Lower leg skin (tissue), 4 donors: ENCODE measurements around the gene STIL. TPM values are rescaled to one million over a fixed set of nuclear protein-coding genes. Genes with fewer than 3 reads are reported as not detected.
A peak's percentile ranks its signal among the peaks of the same experiment; 100 is the strongest.

Experiments used
- DNase-seq, 2 donors: peaks; one replicate each; pipeline ENCODE4 v3.0.0-alpha.2; 2019; ENCODE audit warnings: low spot score in 2 of 2
- H3K4me3 ChIP-seq: fragments of 200-600 bp; sonication (generic); 2 replicates; pipeline ENCODE4 v1.5.1; 2017; ENCODE audit warnings: mild to moderate bottlenecking, low read depth; ENCODE audit not compliant: poor library complexity, severe bottlenecking
- POLR2A ChIP-seq, 2 donors: fragments of 450-650 bp; IDR thresholded peaks; one replicate each; pipeline ENCODE4 v1.6.1; 2016 to 2017; ENCODE audit warnings: antibody characterized with exemption in 2 of 2, mild to moderate bottlenecking in 1 of 2, moderate library complexity in 1 of 2
- WGBS, 2 donors: methylation state at CpG; one replicate each; pipeline ENCODE4 v1.1.5; 2018; 5-methylcytosine and 5-hydroxymethylcytosine counted together
- intact Hi-C: fragments of 100-400 bp; cut with DNase I; formaldehyde crosslinking; loops from one replicate; pipeline ENCODE4 v1.15.0; 2023; ENCODE audit warnings: low total_unique reads
- total RNA-seq, 4 donors: library from RNA; depleted of rRNA; stranded (reverse); fragments of >200 nt; gene quantifications; one replicate each; pipeline ENCODE4 v1.1.0, GENCODE V29; 2016
- TF ChIP-seq, protein P1 (sequence below), 3 donors: fragments of 450-650 bp; IDR thresholded peaks; one replicate each; pipeline ENCODE4 v1.5.1; 2016; ENCODE audit warnings: antibody characterized with exemption in 3 of 3, mild to moderate bottlenecking in 3 of 3, moderate library complexity in 2 of 3

STIL gene
- total RNA-seq, 4 donors from 2014 or later: 1.8 to 9.7 (median 4.3) TPM

DNA sequence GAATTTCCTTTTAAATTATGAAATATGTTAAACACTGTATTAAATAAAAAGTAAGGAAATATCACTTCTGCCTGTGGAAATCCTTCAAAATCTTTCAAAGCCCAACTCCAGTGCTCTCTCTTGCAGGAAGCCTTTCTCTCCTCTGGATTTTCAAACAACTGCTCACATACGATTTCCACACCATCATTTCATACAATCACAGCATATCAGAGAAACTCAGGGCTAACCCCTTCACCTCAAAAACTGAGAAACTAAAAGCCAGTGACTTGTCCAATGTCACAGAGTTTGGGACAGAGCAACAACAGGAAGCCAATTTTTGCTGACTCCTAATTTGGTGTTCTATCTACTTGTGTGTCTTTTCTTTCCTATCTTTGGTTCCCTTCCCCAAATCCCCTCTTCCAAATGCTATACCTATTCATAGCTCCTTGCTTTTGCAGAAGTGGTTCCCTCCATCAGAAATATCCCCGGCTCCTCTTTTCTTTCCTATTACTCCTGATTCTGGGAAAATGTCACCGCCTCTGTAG is 69.5 kb downstream of the STIL start:
- intact Hi-C loops: no loop called here
- DNase-seq: no peak
- TF ChIP-seq, protein P1, sequence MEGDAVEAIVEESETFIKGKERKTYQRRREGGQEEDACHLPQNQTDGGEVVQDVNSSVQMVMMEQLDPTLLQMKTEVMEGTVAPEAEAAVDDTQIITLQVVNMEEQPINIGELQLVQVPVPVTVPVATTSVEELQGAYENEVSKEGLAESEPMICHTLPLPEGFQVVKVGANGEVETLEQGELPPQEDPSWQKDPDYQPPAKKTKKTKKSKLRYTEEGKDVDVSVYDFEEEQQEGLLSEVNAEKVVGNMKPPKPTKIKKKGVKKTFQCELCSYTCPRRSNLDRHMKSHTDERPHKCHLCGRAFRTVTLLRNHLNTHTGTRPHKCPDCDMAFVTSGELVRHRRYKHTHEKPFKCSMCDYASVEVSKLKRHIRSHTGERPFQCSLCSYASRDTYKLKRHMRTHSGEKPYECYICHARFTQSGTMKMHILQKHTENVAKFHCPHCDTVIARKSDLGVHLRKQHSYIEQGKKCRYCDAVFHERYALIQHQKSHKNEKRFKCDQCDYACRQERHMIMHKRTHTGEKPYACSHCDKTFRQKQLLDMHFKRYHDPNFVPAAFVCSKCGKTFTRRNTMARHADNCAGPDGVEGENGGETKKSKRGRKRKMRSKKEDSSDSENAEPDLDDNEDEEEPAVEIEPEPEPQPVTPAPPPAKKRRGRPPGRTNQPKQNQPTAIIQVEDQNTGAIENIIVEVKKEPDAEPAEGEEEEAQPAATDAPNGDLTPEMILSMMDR (IDR thresholded peaks at IDR 0.05): no peak
- no peak for TF ChIP-seq POLR2A (IDR thresholded peaks at IDR 0.05)
- 64 to 87% methylated on average over 3 of the region's 3 CpGs for WGBS, 2 donors
- no peak overlapping the region for H3K4me3 ChIP-seq

DNA sequence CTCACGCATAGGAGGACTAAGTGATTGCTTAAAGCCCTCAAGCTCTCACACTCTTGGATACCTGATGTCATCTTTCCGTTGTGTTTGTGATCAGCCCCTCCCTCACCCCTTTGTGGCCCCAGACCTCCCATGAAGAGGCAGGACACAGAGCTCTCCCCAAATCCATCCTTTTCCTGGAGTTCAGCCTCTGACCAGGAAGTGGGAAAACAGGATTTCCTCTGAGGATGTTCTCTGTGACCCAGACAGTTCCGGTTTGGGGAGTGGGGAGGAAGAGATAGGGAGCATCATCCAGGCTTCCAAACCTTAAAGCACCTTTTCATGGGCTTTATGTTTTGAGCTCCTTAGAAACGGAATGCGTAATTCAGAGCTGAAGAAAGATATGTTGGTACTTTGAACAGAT is 70.0 kb downstream of the STIL start:
- H3K4me3 ChIP-seq: no peak overlapping the region
- WGBS, 2 donors: 54 to 64% methylated on average over 5 of the region's 5 CpGs
- no peak for DNase-seq
- TF ChIP-seq, protein P1 (IDR thresholded peaks at IDR 0.05): no peak
- no peak for TF ChIP-seq POLR2A (IDR thresholded peaks at IDR 0.05)
- intact Hi-C loops: no loop called here

DNA sequence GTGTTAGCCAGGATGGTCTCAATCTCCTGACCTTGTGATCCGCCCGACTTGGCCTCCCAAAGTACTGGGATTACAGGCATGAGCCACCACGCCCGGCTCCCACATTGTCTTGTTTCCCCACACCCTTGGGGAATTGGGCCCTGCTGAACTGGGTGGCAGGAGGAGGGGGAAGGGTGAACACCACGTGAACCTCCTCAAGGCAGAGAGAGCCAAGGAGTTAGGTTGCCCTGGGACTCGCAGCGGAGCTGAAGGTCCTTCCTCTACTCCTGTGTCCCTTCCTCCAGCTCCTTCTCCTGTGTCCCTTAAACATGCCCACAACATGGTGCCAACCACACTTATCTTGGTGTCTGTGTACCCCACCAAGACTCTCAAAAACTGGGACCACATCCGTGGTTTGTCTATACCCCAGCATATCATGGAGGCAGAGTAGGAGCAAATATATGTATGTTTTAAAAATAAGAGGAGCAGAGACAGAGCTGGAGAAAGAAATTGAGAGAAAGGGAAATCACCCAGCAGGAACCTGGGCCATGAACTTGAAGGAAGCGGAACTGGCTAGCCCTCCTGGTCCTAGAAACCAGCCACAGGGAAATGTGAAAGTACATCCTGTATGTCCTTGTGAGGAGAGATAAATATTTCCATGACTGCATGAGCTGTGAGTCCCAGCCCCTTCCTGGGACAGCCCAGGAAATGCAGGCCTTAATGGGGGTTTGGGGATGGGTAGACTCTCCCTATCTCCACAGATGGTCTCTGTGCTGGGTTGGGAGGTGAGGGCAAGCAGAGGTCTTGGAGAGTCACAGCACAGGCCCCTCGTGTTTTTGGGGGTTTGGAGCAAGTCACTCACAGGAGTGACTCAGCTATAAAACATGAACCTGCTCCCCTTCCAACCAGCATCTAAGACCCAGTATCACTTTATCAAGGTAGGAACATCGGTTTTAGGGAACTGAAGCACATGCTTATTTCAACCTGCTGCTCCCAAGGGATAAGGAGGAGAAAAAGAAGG is 72.5 kb downstream of the STIL start:
- intact Hi-C loops: no loop called here
- no peak for TF ChIP-seq POLR2A (IDR thresholded peaks at IDR 0.05)
- TF ChIP-seq, protein P1 (IDR thresholded peaks at IDR 0.05): no peak
- no peak overlapping the region for H3K4me3 ChIP-seq
- peak in 1 of 2 donors; percentile 52 for DNase-seq
- 68 to 75% methylated on average over 11 of the region's 11 CpGs for WGBS, 2 donors

DNA sequence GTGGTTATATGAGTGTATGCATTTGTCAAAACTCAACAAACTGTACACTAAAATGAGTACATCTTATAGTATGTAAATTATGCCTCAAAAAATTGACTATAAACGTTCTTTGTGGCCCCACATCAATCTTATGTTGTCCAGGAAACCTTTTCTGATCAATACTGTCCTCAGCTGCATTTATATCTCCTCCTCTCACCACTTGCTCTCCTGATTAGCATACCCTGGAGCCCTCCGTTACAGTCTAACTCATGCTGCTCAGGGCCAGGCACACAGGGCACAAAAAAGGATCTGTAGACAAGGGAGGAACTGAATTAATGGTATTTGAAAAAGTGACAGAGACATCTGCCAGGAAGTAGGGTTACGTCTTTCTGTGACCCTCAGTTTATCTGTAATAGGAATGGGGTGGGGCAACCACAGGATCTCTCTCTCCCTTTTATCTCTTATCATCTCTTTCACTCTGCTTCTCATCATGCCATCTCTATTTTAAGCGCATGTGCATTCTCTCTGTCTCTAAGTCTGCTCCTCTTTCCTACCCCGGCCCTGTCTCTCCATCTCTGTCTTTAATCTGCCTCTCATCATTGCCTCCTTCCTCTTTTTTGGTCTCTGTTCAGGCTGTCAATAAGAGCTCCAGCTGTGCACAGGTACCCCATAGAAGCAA is 74.9 kb downstream of the STIL start:
- intact Hi-C loops: no loop called here
- no peak overlapping the region for H3K4me3 ChIP-seq
- DNase-seq: no peak
- TF ChIP-seq, protein P1 (IDR thresholded peaks at IDR 0.05): no peak
- no peak for TF ChIP-seq POLR2A (IDR thresholded peaks at IDR 0.05)
- WGBS, 2 donors: 61 to 65% methylated on average over 5 of the region's 5 CpGs

DNA sequence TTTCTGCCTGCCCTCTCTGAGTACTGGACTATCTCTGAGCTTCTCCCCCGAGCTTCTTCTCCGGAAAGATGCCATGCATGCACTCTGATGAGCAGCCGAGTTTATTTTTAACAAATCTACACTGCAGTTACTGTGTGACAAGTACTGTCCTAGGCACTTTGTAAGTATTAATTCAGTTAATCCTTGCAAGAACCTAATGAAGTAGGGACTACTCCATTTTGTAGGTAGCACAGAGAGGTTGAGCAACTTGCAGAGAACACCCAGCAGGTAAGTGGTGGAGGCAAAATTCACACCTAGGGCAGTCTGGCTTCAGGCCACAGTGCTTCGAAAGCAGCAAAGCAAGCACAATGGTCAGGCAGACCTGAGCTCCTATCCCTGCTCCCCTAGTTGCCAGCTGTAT is 78.1 kb downstream of the STIL start:
- DNase-seq: peak in 1 of 2 donors; percentile 45
- no peak for TF ChIP-seq POLR2A (IDR thresholded peaks at IDR 0.05)
- TF ChIP-seq, protein P1 (IDR thresholded peaks at IDR 0.05): no peak
- intact Hi-C loops: no loop called here
- 65 to 78% methylated on average over 4 of the region's 4 CpGs for WGBS, 2 donors
- H3K4me3 ChIP-seq: no peak overlapping the region
